HG03439 (cell line): ENCODE results near the gene PKM.
"Not testable (repeated sequence)": the region's sequence is repeated elsewhere in the genome, so short reads cannot be mapped to it uniquely, and the experiment has no call there.

Source experiments
- ATAC-seq: cut with Tn5 transposase; IDR thresholded peaks from one replicate; pipeline ENCODE4 v1.9.1; 2021; ENCODE audit warnings: mild to moderate bottlenecking, moderate library complexity; ENCODE audit not compliant: unreplicated experiment

The PKM gene

GRCh38 chr15:72231066-72231832, at the start of gene PKM:
TSS of gene PKM (minus strand) at chr15:72231190. CDS start at chr15:72219097, 12,093 bp downstream.
- peak; percentile 45 for ATAC-seq

GRCh38 chr15:72280751-72281150, 49.8 kb upstream of the PKM start:
- ATAC-seq: no peak

GRCh38 chr15:72278737-72279136, 47.7 kb upstream of the PKM start:
- no peak for ATAC-seq

GRCh38 chr15:72276326-72276700, 45.3 kb upstream of the PKM start:
- ATAC-seq: no peak

- not testable (repeated sequence) for ATAC-seq
Observed at GRCh38 chr15:72275635-72276325, 44.8 kb upstream of the PKM start.

- no peak for ATAC-seq
Observed at GRCh38 chr15:72272997-72273352, 42.0 kb upstream of the PKM start.

- peak; percentile 97 for ATAC-seq
Observed at GRCh38 chr15:72272213-72272996, 41.4 kb upstream of the PKM start, which contains the start of gene PARP6. TSS of gene PARP6 (minus strand) at chr15:72272554. CDS start at chr15:72267477, 5,077 bp downstream.

GRCh38 chr15:72271895-72272212, 40.9 kb upstream of the PKM start:
- ATAC-seq: no peak

- ATAC-seq: no peak
Observed at GRCh38 chr15:72271221-72271620, 40.2 kb upstream of the PKM start.

- ATAC-seq: no peak
Observed at GRCh38 chr15:72269739-72270138, 38.7 kb upstream of the PKM start.

GRCh38 chr15:72265031-72265430, 34.0 kb upstream of the PKM start:
- no peak for ATAC-seq

GRCh38 chr15:72252663-72253299, 21.8 kb upstream of the PKM start:
- no peak for ATAC-seq

GRCh38 chr15:72249142-72249810, 18.3 kb upstream of the PKM start:
- ATAC-seq: no peak

- ATAC-seq: no peak
Observed at GRCh38 chr15:72248514-72248913, 17.5 kb upstream of the PKM start.

- no peak for ATAC-seq
Observed at GRCh38 chr15:72242775-72243370, 11.9 kb upstream of the PKM start.

GRCh38 chr15:72239652-72240051, 8.7 kb upstream of the PKM start:
- ATAC-seq: no peak

- ATAC-seq: no peak
Observed at GRCh38 chr15:72238586-72238985, 7.6 kb upstream of the PKM start.

- no peak for ATAC-seq
Observed at GRCh38 chr15:72237853-72238224, 6.8 kb upstream of the PKM start.

GRCh38 chr15:72237029-72237852, 6.3 kb upstream of the PKM start:
- no peak for ATAC-seq
